ENCODE results near the gene SLC2A6. TPM values are rescaled to one million over a fixed set of nuclear protein-coding genes. Genes with fewer than 3 reads are reported as not detected.

Gene SLC2A6
- total RNA-seq, 1 experiment from 2014 or later, result 20.5 TPM

- Histone ChIP-seq H3K9me3 (ENCODE audit: low read length) (no peaks in the 10 kb centered on the region), H3K9me2 (replicated peaks; ENCODE audit: low read length) (no peaks in the 10 kb centered on the region), H3K4me3 (ENCODE audit: low read length) (no peak overlapping the region), H3K9ac (ENCODE audit: low read length) (no peak overlapping the region), H3F3A (ENCODE audit: low read length, unreplicated experiment) (no peaks in the 10 kb centered on the region), H3K27ac (ENCODE audit: low read length) (no peak overlapping the region), H3K79me2 (ENCODE audit: low read length) (no peaks in the 10 kb centered on the region), H3K4me2 (ENCODE audit: low read length) (no peak overlapping the region), H3K27me3 (ENCODE audit: low read length) (no peaks in the 10 kb centered on the region), H2AFZ (ENCODE audit: low read length) (no peak overlapping the region), H3K4me1 (ENCODE audit: insufficient read depth, low read length) (no peaks in the 10 kb centered on the region), H4K20me1 (ENCODE audit: low read length) (no peaks in the 10 kb centered on the region), H3K36me3 (ENCODE audit: low read depth, low read length) (no peaks in the 10 kb centered on the region)
- ChIA-PET CTCF (no interaction called here), POLR2A (ENCODE audit: unreplicated experiment) (no interaction called here)
- no TSS peak for BruUV-seq (replicated peaks)
- ATAC-seq (no peak), DNase-seq (no peak)
- TF ChIP-seq EZH2 (IDR thresholded peaks at IDR 0.05; ENCODE audit: low read length, unreplicated experiment) (no peak), CTCF (conservative IDR thresholded peaks at IDR 0.05; ENCODE audit: low read depth, low read length) (no peak), EZH2phosphoT487 (IDR thresholded peaks at IDR 0.05; ENCODE audit: borderline replicate concordance, low read length) (no peak)
- intact Hi-C loops (cut with micrococcal nuclease), result no loop called here
Measured at GRCh38 chr9:133527444-133527920, 48.6 kb upstream of the SLC2A6 start.

- TF ChIP-seq EZH2phosphoT487 (IDR thresholded peaks at IDR 0.05; ENCODE audit: borderline replicate concordance, low read length) (no peak), EZH2 (IDR thresholded peaks at IDR 0.05; ENCODE audit: low read length, unreplicated experiment) (no peak), CTCF (conservative IDR thresholded peaks at IDR 0.05; ENCODE audit: low read depth, low read length) (no peak)
- Histone ChIP-seq H2AFZ (ENCODE audit: low read length) (0 out of 2 replicates have a peak overlapping the region, but pooled peaks have one; percentile 26), H3K4me2 (ENCODE audit: low read length) (no peak overlapping the region), H3K36me3 (ENCODE audit: low read depth, low read length) (no peaks in the 10 kb centered on the region), H3K4me3 (ENCODE audit: low read length) (no peak overlapping the region), H3K27ac (ENCODE audit: low read length) (no peak overlapping the region), H4K20me1 (ENCODE audit: low read length) (no peaks in the 10 kb centered on the region), H3K27me3 (ENCODE audit: low read length) (no peaks in the 10 kb centered on the region), H3K79me2 (ENCODE audit: low read length) (no peaks in the 10 kb centered on the region), H3F3A (ENCODE audit: low read length, unreplicated experiment) (no peaks in the 10 kb centered on the region), H3K4me1 (ENCODE audit: insufficient read depth, low read length) (no peaks in the 10 kb centered on the region), H3K9me3 (ENCODE audit: low read length) (no peaks in the 10 kb centered on the region), H3K9ac (ENCODE audit: low read length) (no peak overlapping the region), H3K9me2 (replicated peaks; ENCODE audit: low read length) (no peaks in the 10 kb centered on the region)
- ChIA-PET CTCF (no interaction called here), POLR2A (ENCODE audit: unreplicated experiment) (no interaction called here)
- DNase-seq (no peak), ATAC-seq (no peak)
- BruUV-seq (replicated peaks), result no TSS peak
- intact Hi-C loops (cut with micrococcal nuclease), result no loop called here
Measured at GRCh38 chr9:133526721-133527321, 47.9 kb upstream of the SLC2A6 start.

GRCh38 chr9:133525677-133526076, 46.8 kb upstream of the SLC2A6 start:
- H3K79me2 ChIP-seq (ENCODE audit: low read length), result no peaks in the 10 kb centered on the region
- H3K27ac ChIP-seq (ENCODE audit: low read length), result no peak overlapping the region
- no peaks in the 10 kb centered on the region for H3K9me2 ChIP-seq (replicated peaks; ENCODE audit: low read length)
- no TSS peak for BruUV-seq (replicated peaks)
- no peak for TF ChIP-seq EZH2 (IDR thresholded peaks at IDR 0.05; ENCODE audit: low read length, unreplicated experiment)
- no peak for TF ChIP-seq CTCF (conservative IDR thresholded peaks at IDR 0.05; ENCODE audit: low read depth, low read length)
- no peak for TF ChIP-seq EZH2phosphoT487 (IDR thresholded peaks at IDR 0.05; ENCODE audit: borderline replicate concordance, low read length)
- H3K4me2 ChIP-seq (ENCODE audit: low read length), result no peak overlapping the region
- ATAC-seq (no peak), DNase-seq (no peak)
- H3K4me3 ChIP-seq (ENCODE audit: low read length), result no peak overlapping the region
- H3K9ac ChIP-seq (ENCODE audit: low read length), result no peak overlapping the region
- POLR2A ChIA-PET (ENCODE audit: unreplicated experiment), result no interaction called here
- CTCF ChIA-PET, result no interaction called here
- no peaks in the 10 kb centered on the region for H3K4me1 ChIP-seq (ENCODE audit: insufficient read depth, low read length)
- no peak overlapping the region for H2AFZ ChIP-seq (ENCODE audit: low read length)
- no peaks in the 10 kb centered on the region for H3K27me3 ChIP-seq (ENCODE audit: low read length)
- no peaks in the 10 kb centered on the region for H3K9me3 ChIP-seq (ENCODE audit: low read length)
- no peaks in the 10 kb centered on the region for H3K36me3 ChIP-seq (ENCODE audit: low read depth, low read length)
- H4K20me1 ChIP-seq (ENCODE audit: low read length), result no peaks in the 10 kb centered on the region
- intact Hi-C loops (cut with micrococcal nuclease), result no loop called here
- H3F3A ChIP-seq (ENCODE audit: low read length, unreplicated experiment), result no peaks in the 10 kb centered on the region

Measured in PC-3 (cell line).